ENCODE data around the gene NDUFS4. TPM values are rescaled to one million over a fixed set of nuclear protein-coding genes. Genes with fewer than 3 reads are reported as not detected.
"Not testable (repeated sequence)": the region's sequence is repeated elsewhere in the genome, so short reads cannot be mapped to it uniquely, and the experiment has no call there.

The NDUFS4 gene
- total and polyA plus RNA-seq, 2 donors (not counting 1 experiment from before 2014, with no cell fraction given): 147 to 194 TPM

- Histone ChIP-seq H3K4me3 (replicated peaks in 1 of 4; ENCODE audit: control extremely low read depth in 1 of 4, insufficient read depth in 1 of 4, low read depth in 3 of 4, low read length in 4 of 4) (no peak overlapping the region), H3K27me3 (ENCODE audit: control insufficient read depth, insufficient read depth, low read length) (no peaks in the 10 kb centered on the region), H3K4me2 (ENCODE audit: extremely low read depth, insufficient read depth, low read length) (no peak overlapping the region), H3K9ac (ENCODE audit: insufficient read depth, low read length) (no peak overlapping the region), H3K36me3 (ENCODE audit: control insufficient read depth, insufficient read depth, low read length) (no peaks in the 10 kb centered on the region), H3K9me3 (ENCODE audit: control insufficient read depth, insufficient read depth, low read depth, low read length) (no peaks in the 10 kb centered on the region), H3K27ac (ENCODE audit: insufficient read depth, low read length) (no peak overlapping the region), H2AFZ (ENCODE audit: low read length) (no peak overlapping the region), H4K20me1 (ENCODE audit: control insufficient read depth, extremely low read depth, insufficient read depth, low read length) (no peaks in the 10 kb centered on the region), H3K4me1 (ENCODE audit: control insufficient read depth, extremely low read depth, insufficient read depth, low read length) (no peaks in the 10 kb centered on the region), H3K79me2 (ENCODE audit: control insufficient read depth, insufficient read depth, low read length) (no peaks in the 10 kb centered on the region)
- no peak for DNase-seq (ENCODE audit: low read depth in 2 of 2)
- no peak for TF ChIP-seq CTCF (conservative IDR thresholded peaks at IDR 0.05 in 1 of 2, IDR thresholded peaks at IDR 0.05 in 1 of 2; ENCODE audit: low read depth in 1 of 2, low read length in 2 of 2)
- no peak for TF ChIP-seq EZH2 (IDR thresholded peaks at IDR 0.05; ENCODE audit: low read length, missing control alignments)
Observed at GRCh38 chr5:53545744-53546143, 14.7 kb upstream of the NDUFS4 start.

- H3K27me3 ChIP-seq (ENCODE audit: control insufficient read depth, insufficient read depth, low read length): no peaks in the 10 kb centered on the region
- H3K4me3 ChIP-seq (replicated peaks in 1 of 4; ENCODE audit: control extremely low read depth in 1 of 4, insufficient read depth in 1 of 4, low read depth in 3 of 4, low read length in 4 of 4): no peak overlapping the region
- no peak for DNase-seq (ENCODE audit: low read depth in 2 of 2)
- no peaks in the 10 kb centered on the region for H3K9me3 ChIP-seq (ENCODE audit: control insufficient read depth, insufficient read depth, low read depth, low read length)
- no peak overlapping the region for H3K9ac ChIP-seq (ENCODE audit: insufficient read depth, low read length)
- H2AFZ ChIP-seq (ENCODE audit: low read length): no peak overlapping the region
- TF ChIP-seq CTCF (conservative IDR thresholded peaks at IDR 0.05 in 1 of 2, IDR thresholded peaks at IDR 0.05 in 1 of 2; ENCODE audit: low read depth in 1 of 2, low read length in 2 of 2): no peak
- TF ChIP-seq EZH2 (IDR thresholded peaks at IDR 0.05; ENCODE audit: low read length, missing control alignments): no peak
- no peak overlapping the region for H3K27ac ChIP-seq (ENCODE audit: insufficient read depth, low read length)
- no peaks in the 10 kb centered on the region for H3K79me2 ChIP-seq (ENCODE audit: control insufficient read depth, insufficient read depth, low read length)
- H4K20me1 ChIP-seq (ENCODE audit: control insufficient read depth, extremely low read depth, insufficient read depth, low read length): no peaks in the 10 kb centered on the region
- H3K4me1 ChIP-seq (ENCODE audit: control insufficient read depth, extremely low read depth, insufficient read depth, low read length): no peaks in the 10 kb centered on the region
- H3K4me2 ChIP-seq (ENCODE audit: extremely low read depth, insufficient read depth, low read length): no peak overlapping the region
- H3K36me3 ChIP-seq (ENCODE audit: control insufficient read depth, insufficient read depth, low read length): no peaks in the 10 kb centered on the region
Observed at GRCh38 chr5:53547226-53547625, 13.2 kb upstream of the NDUFS4 start.

DNA sequence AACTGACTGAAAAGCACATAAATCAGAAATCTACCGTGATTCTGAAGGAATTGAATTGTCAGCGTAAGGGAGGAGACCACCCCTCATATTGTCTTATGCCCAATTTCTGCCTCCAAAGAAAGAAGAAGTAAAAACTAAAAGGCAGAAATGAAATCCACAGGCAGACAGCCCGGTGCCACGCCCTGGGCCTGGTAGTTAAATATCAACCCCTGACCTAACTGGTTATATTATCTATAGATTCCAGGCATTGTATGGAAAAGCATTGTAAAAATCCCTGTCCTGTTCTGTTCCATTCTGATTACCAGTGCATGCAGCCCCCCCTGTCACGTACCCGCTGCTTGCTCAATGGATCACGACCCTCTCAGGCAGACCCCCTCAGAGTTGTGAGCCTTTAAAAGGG, 11.9 kb upstream of the NDUFS4 start:
- H3K4me1 ChIP-seq (ENCODE audit: control insufficient read depth, extremely low read depth, insufficient read depth, low read length); DNase-seq (ENCODE audit: low read depth in 2 of 2); H2AFZ ChIP-seq (ENCODE audit: low read length); H3K4me3 ChIP-seq (replicated peaks in 1 of 4; ENCODE audit: control extremely low read depth in 1 of 4, insufficient read depth in 1 of 4, low read depth in 3 of 4, low read length in 4 of 4); H3K9me3 ChIP-seq (ENCODE audit: control insufficient read depth, insufficient read depth, low read depth, low read length); H3K79me2 ChIP-seq (ENCODE audit: control insufficient read depth, insufficient read depth, low read length); H4K20me1 ChIP-seq (ENCODE audit: control insufficient read depth, extremely low read depth, insufficient read depth, low read length); H3K4me2 ChIP-seq (ENCODE audit: extremely low read depth, insufficient read depth, low read length); H3K27ac ChIP-seq (ENCODE audit: insufficient read depth, low read length); H3K27me3 ChIP-seq (ENCODE audit: control insufficient read depth, insufficient read depth, low read length); H3K9ac ChIP-seq (ENCODE audit: insufficient read depth, low read length); H3K36me3 ChIP-seq (ENCODE audit: control insufficient read depth, insufficient read depth, low read length): not testable (repeated sequence)

All from fibroblast of lung (primary cell).